ENCODE measurements around the gene CACNB2.

- TF ChIP-seq TARDBP (IDR thresholded peaks at IDR 0.05) (no peak), NFRKB (IDR thresholded peaks at IDR 0.05) (no peak), SUZ12 (IDR thresholded peaks at IDR 0.05) (no peak), BHLHE40 (IDR thresholded peaks at IDR 0.05; ENCODE audit: borderline replicate concordance) (no peak), SP1 (IDR thresholded peaks at IDR 0.05) (no peak), FOXM1 (IDR thresholded peaks at IDR 0.05; ENCODE audit: borderline replicate concordance) (no peak), FOXA1 (IDR thresholded peaks at IDR 0.05) (no peak), ELF4 (IDR thresholded peaks at IDR 0.05) (no peak), PKNOX1 (IDR thresholded peaks at IDR 0.05) (no peak), HDGF (IDR thresholded peaks at IDR 0.05; ENCODE audit: borderline replicate concordance) (no peak), ARNT (IDR thresholded peaks at IDR 0.05) (no peak), FOXK2 (IDR thresholded peaks at IDR 0.05) (no peak), ZNF384 (IDR thresholded peaks at IDR 0.05) (no peak), LEF1 (IDR thresholded peaks at IDR 0.05; ENCODE audit: borderline replicate concordance) (no peak)
Measured at GRCh38 chr10:18100669-18101068, 39.6 kb upstream of the CACNB2 start.
